NCI-H1694 (cell line): ENCODE measurements around the gene NEU3.
A peak's percentile ranks its signal among the peaks of the same experiment; 100 is the strongest.
"Not testable (repeated sequence)": the region's sequence is repeated elsewhere in the genome, so short reads cannot be mapped to it uniquely, and the experiment has no call there.

Source experiments
- DNase-seq: peaks from one replicate; lab custom pipeline; 2025; lab: John Stamatoyannopoulos, UW

The NEU3 gene

GRCh38 chr11:75029836-75030631 is 41.3 kb downstream of the NEU3 start:
- no peak for DNase-seq

- no peak for DNase-seq
Observed at GRCh38 chr11:75031224-75031753, 42.6 kb downstream of the NEU3 start.

GRCh38 chr11:75031771-75032549 is 43.2 kb downstream of the NEU3 start:
- DNase-seq = peak; percentile 43

GRCh38 chr11:75032550-75032935 is 43.8 kb downstream of the NEU3 start:
- no peak for DNase-seq

GRCh38 chr11:75033916-75034315 is 45.2 kb downstream of the NEU3 start:
- DNase-seq = no peak

GRCh38 chr11:75035256-75035655 is 46.5 kb downstream of the NEU3 start:
- DNase-seq = no peak

GRCh38 chr11:75035911-75036565 is 47.3 kb downstream of the NEU3 start:
- no peak for DNase-seq

GRCh38 chr11:75040167-75040770 is 51.5 kb downstream of the NEU3 start:
- no peak for DNase-seq

- no peak for DNase-seq
Observed at GRCh38 chr11:75041263-75041662, 52.5 kb downstream of the NEU3 start.

GRCh38 chr11:75041821-75042220 is 53.1 kb downstream of the NEU3 start:
- DNase-seq = not testable (repeated sequence)

GRCh38 chr11:75044381-75045170 is 55.8 kb downstream of the NEU3 start:
- not testable (repeated sequence) for DNase-seq

- DNase-seq = not testable (repeated sequence)
Observed at GRCh38 chr11:75046668-75047067, 57.9 kb downstream of the NEU3 start.

- no peak for DNase-seq
Observed at GRCh38 chr11:75047191-75047590, 58.5 kb downstream of the NEU3 start.

- DNase-seq = not testable (repeated sequence)
Observed at GRCh38 chr11:75049501-75050266, 61.0 kb downstream of the NEU3 start.

GRCh38 chr11:75050516-75050915 is 61.8 kb downstream of the NEU3 start:
- DNase-seq = no peak

- DNase-seq = no peak
Observed at GRCh38 chr11:75051043-75051442, 62.3 kb downstream of the NEU3 start.

- DNase-seq = no peak
Observed at GRCh38 chr11:75052457-75052856, 63.7 kb downstream of the NEU3 start.

GRCh38 chr11:75055511-75055910 is 66.8 kb downstream of the NEU3 start:
- DNase-seq = no peak

GRCh38 chr11:75056814-75057213 is 68.1 kb downstream of the NEU3 start:
- DNase-seq = no peak

- DNase-seq = no peak
Observed at GRCh38 chr11:75059299-75059698, 70.6 kb downstream of the NEU3 start.
